Stimulated activated memory B cell treated with anti-CD40 and anti-IgM and Interleukin-4, amounts not matched to agents 10 μg/mL and 1 μg/mL and 100 μg/mL, for 72 hours (primary cell): ENCODE results near the gene MYBBP1A.

Source experiments
- ATAC-seq: fragments of 150-1000 bp; cut with Tn5 transposase; 2 replicates; pipeline ENCODE4 v1.10.0; 2021
- H3K27ac Mint-ChIP-seq: one replicate; pipeline ENCODE4 v1.8.0; 2022; ENCODE audit warnings: mild to moderate bottlenecking, mixed read lengths
- H3K27me3 Mint-ChIP-seq: one replicate; pipeline ENCODE4 v1.8.0; 2022; ENCODE audit warnings: mixed read lengths
- H3K36me3 Mint-ChIP-seq: one replicate; pipeline ENCODE4 v1.8.0; 2022; ENCODE audit warnings: mixed read lengths
- H3K4me1 Mint-ChIP-seq: one replicate; pipeline ENCODE4 v1.8.0; 2022; ENCODE audit warnings: mixed read lengths
- H3K4me3 Mint-ChIP-seq: one replicate; pipeline ENCODE4 v1.8.0; 2022; ENCODE audit warnings: mild to moderate bottlenecking, moderate library complexity, mixed read lengths
- H3K9me3 Mint-ChIP-seq: one replicate; pipeline ENCODE4 v1.8.0; 2022; ENCODE audit warnings: mixed read lengths

Gene MYBBP1A

GRCh38 chr17:4562015-4562969 is 7.1 kb upstream of the MYBBP1A start:
- H3K36me3 Mint-ChIP-seq, result no peaks in the 10 kb centered on the region
- H3K4me1 Mint-ChIP-seq, result peaks cover 44% of the 10 kb centered on the region
- H3K9me3 Mint-ChIP-seq, result no peaks in the 10 kb centered on the region
- H3K27ac Mint-ChIP-seq, result peak overlapping the region; percentile 40
- ATAC-seq, result peak; percentile 14
- no peak overlapping the region for H3K4me3 Mint-ChIP-seq
- H3K27me3 Mint-ChIP-seq, result no peaks in the 10 kb centered on the region

GRCh38 chr17:4560837-4561256 is 5.7 kb upstream of the MYBBP1A start:
- H3K4me3 Mint-ChIP-seq, result no peak overlapping the region
- no peak overlapping the region for H3K27ac Mint-ChIP-seq
- no peaks in the 10 kb centered on the region for H3K9me3 Mint-ChIP-seq
- H3K27me3 Mint-ChIP-seq, result no peaks in the 10 kb centered on the region
- ATAC-seq, result no peak
- H3K4me1 Mint-ChIP-seq, result peaks cover 46% of the 10 kb centered on the region
- no peaks in the 10 kb centered on the region for H3K36me3 Mint-ChIP-seq

GRCh38 chr17:4560421-4560820 is 5.2 kb upstream of the MYBBP1A start, which contains the start of gene GGT6:
TSS of gene GGT6 (minus strand) at chr17:4560577. CDS start at chr17:4560521, 56 bp downstream.
- H3K4me1 Mint-ChIP-seq, result peaks cover 46% of the 10 kb centered on the region

GRCh38 chr17:4559966-4560365 is 4.8 kb upstream of the MYBBP1A start:
- no peaks in the 10 kb centered on the region for H3K27me3 Mint-ChIP-seq
- peaks cover 47% of the 10 kb centered on the region for H3K4me1 Mint-ChIP-seq
- no peaks in the 10 kb centered on the region for H3K9me3 Mint-ChIP-seq
- H3K27ac Mint-ChIP-seq, result no peak overlapping the region
- H3K36me3 Mint-ChIP-seq, result no peaks in the 10 kb centered on the region
- no peak overlapping the region for H3K4me3 Mint-ChIP-seq
- no peak for ATAC-seq

More at GRCh38 chr17:4560421-4560820, 5.2 kb upstream of the MYBBP1A start, which contains the start of gene GGT6:
- no peaks in the 10 kb centered on the region for H3K36me3 Mint-ChIP-seq
- no peak within 1 kb of the TSS for H3K4me3 Mint-ChIP-seq
- no peak for ATAC-seq
- no peaks in the 10 kb centered on the region for H3K9me3 Mint-ChIP-seq
- H3K27ac Mint-ChIP-seq, result no peak within 1 kb of the TSS
- no peaks in the 10 kb centered on the region for H3K27me3 Mint-ChIP-seq

- Mint-ChIP-seq H3K36me3 (no peaks in the 10 kb centered on the region), H3K9me3 (no peaks in the 10 kb centered on the region), H3K27ac (no peak overlapping the region), H3K27me3 (no peaks in the 10 kb centered on the region), H3K4me1 (peaks cover 54% of the 10 kb centered on the region), H3K4me3 (no peak overlapping the region)
- no peak for ATAC-seq
Measured at GRCh38 chr17:4559139-4559791, 4.1 kb upstream of the MYBBP1A start.

- H3K27ac Mint-ChIP-seq, result no peak overlapping the region
- no peaks in the 10 kb centered on the region for H3K36me3 Mint-ChIP-seq
- H3K9me3 Mint-ChIP-seq, result no peaks in the 10 kb centered on the region
- H3K4me3 Mint-ChIP-seq, result no peak overlapping the region
- H3K4me1 Mint-ChIP-seq, result peaks cover 58% of the 10 kb centered on the region
- no peak for ATAC-seq
- H3K27me3 Mint-ChIP-seq, result no peaks in the 10 kb centered on the region
Measured at GRCh38 chr17:4558347-4558971, 3.3 kb upstream of the MYBBP1A start.

- Mint-ChIP-seq H3K4me3 (no peak overlapping the region), H3K27ac (no peak overlapping the region)
Measured at GRCh38 chr17:4557626-4558346, 2.6 kb upstream of the MYBBP1A start.

GRCh38 chr17:4556996-4557395 is 1.8 kb upstream of the MYBBP1A start:
- Mint-ChIP-seq H3K4me3 (no peak overlapping the region), H3K9me3 (no peaks in the 10 kb centered on the region), H3K36me3 (peaks cover 4% of the 10 kb centered on the region), H3K27ac (no peak overlapping the region), H3K4me1 (peaks cover 44% of the 10 kb centered on the region), H3K27me3 (no peaks in the 10 kb centered on the region)
- no peak for ATAC-seq

More at GRCh38 chr17:4557626-4558346, 2.6 kb upstream of the MYBBP1A start:
- Mint-ChIP-seq H3K4me1 (peaks cover 51% of the 10 kb centered on the region), H3K27me3 (no peaks in the 10 kb centered on the region), H3K36me3 (no peaks in the 10 kb centered on the region), H3K9me3 (no peaks in the 10 kb centered on the region)
- ATAC-seq, result no peak

GRCh38 chr17:4555873-4556759 is 932 bp upstream of the MYBBP1A start:
- H3K4me1 Mint-ChIP-seq, result peaks cover 37% of the 10 kb centered on the region
- no peak for ATAC-seq
- no peaks in the 10 kb centered on the region for H3K9me3 Mint-ChIP-seq
- H3K27ac Mint-ChIP-seq, result peak overlapping the region; percentile 94
- peak overlapping the region; percentile 97 for H3K4me3 Mint-ChIP-seq
- no peaks in the 10 kb centered on the region for H3K27me3 Mint-ChIP-seq
- peaks cover 13% of the 10 kb centered on the region for H3K36me3 Mint-ChIP-seq

GRCh38 chr17:4554441-4554996 is 665 bp downstream of the MYBBP1A start:
- peaks cover 26% of the 10 kb centered on the region for H3K36me3 Mint-ChIP-seq
- H3K27ac Mint-ChIP-seq, result peak overlapping the region; percentile 94

GRCh38 chr17:4553669-4554068 is 1.5 kb downstream of the MYBBP1A start:
- Mint-ChIP-seq H3K36me3 (peaks cover 31% of the 10 kb centered on the region), H3K27me3 (no peaks in the 10 kb centered on the region), H3K9me3 (no peaks in the 10 kb centered on the region), H3K27ac (peak overlapping the region; percentile 94), H3K4me3 (peak overlapping the region; percentile 97), H3K4me1 (peaks cover 37% of the 10 kb centered on the region)
- no peak for ATAC-seq

More at GRCh38 chr17:4554441-4554996, 665 bp downstream of the MYBBP1A start:
- Mint-ChIP-seq H3K9me3 (no peaks in the 10 kb centered on the region), H3K4me3 (peak overlapping the region; percentile 97), H3K27me3 (no peaks in the 10 kb centered on the region), H3K4me1 (peaks cover 37% of the 10 kb centered on the region)
- ATAC-seq, result peak; percentile 1

- Mint-ChIP-seq H3K36me3 (peaks cover 36% of the 10 kb centered on the region), H3K4me3 (no peak overlapping the region), H3K27me3 (no peaks in the 10 kb centered on the region), H3K4me1 (peaks cover 32% of the 10 kb centered on the region), H3K27ac (no peak overlapping the region), H3K9me3 (no peaks in the 10 kb centered on the region)
- ATAC-seq, result no peak
Measured at GRCh38 chr17:4551796-4552525, 3.2 kb downstream of the MYBBP1A start.

- peaks cover 43% of the 10 kb centered on the region for H3K36me3 Mint-ChIP-seq
- no peak overlapping the region for H3K4me3 Mint-ChIP-seq
- no peak overlapping the region for H3K27ac Mint-ChIP-seq
- peaks cover 25% of the 10 kb centered on the region for H3K4me1 Mint-ChIP-seq
- no peak for ATAC-seq
- no peaks in the 10 kb centered on the region for H3K27me3 Mint-ChIP-seq
- H3K9me3 Mint-ChIP-seq, result no peaks in the 10 kb centered on the region
Measured at GRCh38 chr17:4551141-4551540, 4.0 kb downstream of the MYBBP1A start.
